Liver (tissue), 3 donors: ENCODE results near the gene DPP7.

ENCODE experiments used
- CTCF ChIP-seq: fragments of 150-350 bp; IDR thresholded peaks from 2 replicates; pipeline ENCODE4 v1.5.1; 2017; ENCODE audit warnings: improper control_type of control experiment, low read depth, low read length; ENCODE audit not compliant: missing input control
- HNF4G ChIP-seq: IDR thresholded peaks from 2 replicates; pipeline ENCODE4 v1.6.1; 2016; ENCODE audit warnings: antibody characterized with exemption
- MAX ChIP-seq: IDR thresholded peaks from 2 replicates; pipeline ENCODE4 v1.6.1; 2016; ENCODE audit warnings: antibody characterized with exemption
- REST ChIP-seq: IDR thresholded peaks from 2 replicates; pipeline ENCODE4 v1.6.1; 2016; ENCODE audit warnings: antibody characterized with exemption, mild to moderate bottlenecking
- YY1 ChIP-seq: IDR thresholded peaks from 2 replicates; pipeline ENCODE4 v1.6.1; 2016; ENCODE audit warnings: antibody characterized with exemption, mild to moderate bottlenecking
- donor health status: healthy.
- donor health status: healthy.

- TF ChIP-seq CTCF (no peak), MAX (no peak), HNF4G (no peak), REST (no peak), YY1 (no peak)
Measured at GRCh38 chr9:137097761-137098462, 16.6 kb downstream of the DPP7 start.
